SJCRH30 (cell line): ENCODE results near the gene MTUS2. TPM values are rescaled to one million over a fixed set of nuclear protein-coding genes. Genes with fewer than 3 reads are reported as not detected.

Experiments used
- DNase-seq, 2 experiments: peaks; one replicate each; pipeline ENCODE4 v3.0.0-alpha.2; 2015 to 2020
- H3K27ac ChIP-seq: fragments of 250-450 bp; sonication (Bioruptor Pico); 2 replicates; pipeline ENCODE4 v1.5.1; 2020; ENCODE audit warnings: mild to moderate bottlenecking, moderate library complexity
- H3K27me3 ChIP-seq: fragments of 250-450 bp; sonication (Bioruptor Pico); 2 replicates; pipeline ENCODE4 v1.5.1; 2020; ENCODE audit warnings: mild to moderate bottlenecking, moderate library complexity
- H3K36me3 ChIP-seq: fragments of 250-450 bp; sonication (Bioruptor Pico); 2 replicates; pipeline ENCODE4 v1.5.1; 2020; ENCODE audit warnings: mild to moderate bottlenecking, moderate library complexity
- H3K4me1 ChIP-seq: fragments of 250-450 bp; sonication (Bioruptor Pico); 2 replicates; pipeline ENCODE4 v1.5.1; 2020; ENCODE audit warnings: mild to moderate bottlenecking, moderate library complexity
- H3K4me3 ChIP-seq: fragments of 250-450 bp; sonication (Bioruptor Pico); 2 replicates; pipeline ENCODE4 v1.5.1; 2020; ENCODE audit warnings: mild to moderate bottlenecking, moderate library complexity
- H3K9me3 ChIP-seq: fragments of 250-450 bp; sonication (Bioruptor Pico); replicated peaks from 2 replicates; pipeline ENCODE4 v1.5.1; 2020; ENCODE audit warnings: mild to moderate bottlenecking, moderate library complexity
- total RNA-seq: library from RNA; depleted of rRNA; stranded (reverse); fragments of >200 nt; shearing (Covaris generic); gene quantifications from 2 replicates; pipeline ENCODE4 v1.2.3, GENCODE V29; 2014

MTUS2 gene
- total RNA-seq, 1 experiment from 2014 or later: 2.4 TPM

DNA sequence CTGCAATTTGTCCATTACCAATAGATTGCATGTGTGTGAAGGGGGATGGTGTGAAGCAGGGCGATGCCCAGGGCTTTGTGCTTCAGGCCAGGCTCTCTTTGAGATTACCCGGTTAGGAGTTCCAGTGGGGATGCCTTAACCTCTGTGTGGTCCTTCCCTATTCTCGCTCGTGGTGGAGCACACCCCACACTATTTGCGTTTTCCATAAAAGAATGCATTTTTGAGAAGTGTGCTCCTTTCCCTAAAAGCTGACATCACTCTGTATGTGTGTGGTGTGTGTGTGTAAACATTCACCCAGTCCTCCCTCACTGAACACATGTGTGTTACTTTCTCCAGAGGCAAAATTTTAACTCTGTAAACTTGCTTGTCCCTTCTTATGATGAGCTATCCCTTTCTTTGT is 467.1 kb downstream of the MTUS2 start:
- Histone ChIP-seq H3K4me3 (no peak overlapping the region), H3K4me1 (no peaks in the 10 kb centered on the region), H3K27ac (no peak overlapping the region)

GRCh38 chr13:29292045-29292444 is 471.9 kb downstream of the MTUS2 start:
- Histone ChIP-seq H3K9me3 (0 out of 2 replicates have a peak, but pooled peaks cover 3% of the 10 kb centered on the region), H3K4me1 (no peaks in the 10 kb centered on the region), H3K27ac (no peak overlapping the region), H3K36me3 (no peaks in the 10 kb centered on the region), H3K27me3 (no peaks in the 10 kb centered on the region), H3K4me3 (no peak overlapping the region)
- no peak for DNase-seq

More for the DNA sequence above, 467.1 kb downstream of the MTUS2 start:
- Histone ChIP-seq H3K36me3 (no peaks in the 10 kb centered on the region), H3K9me3 (no peaks in the 10 kb centered on the region), H3K27me3 (peaks cover 10% of the 10 kb centered on the region; the same call in 1 of the 2 replicates)
- DNase-seq: no peak

DNA sequence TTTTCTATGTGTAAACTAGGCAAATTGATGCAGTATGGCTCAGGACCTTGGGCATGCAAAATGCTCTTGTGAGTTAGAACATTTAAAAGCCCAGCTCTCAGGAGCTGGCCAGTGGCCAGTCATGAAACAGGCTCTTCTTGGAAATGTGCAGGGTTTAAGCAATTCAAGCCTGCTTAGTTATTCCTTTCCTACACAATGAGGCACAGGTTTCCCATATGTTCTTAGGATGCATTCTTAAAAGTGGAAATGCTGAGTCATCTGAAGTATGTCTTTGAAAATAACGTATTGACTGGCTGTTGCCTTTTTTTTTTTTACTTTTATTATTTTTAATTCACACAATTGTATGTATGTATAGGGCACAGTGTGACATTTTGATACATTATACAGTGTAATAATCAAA is 474.7 kb downstream of the MTUS2 start:
- Histone ChIP-seq H3K4me1 (no peaks in the 10 kb centered on the region), H3K36me3 (no peaks in the 10 kb centered on the region), H3K27ac (no peak overlapping the region), H3K4me3 (no peak overlapping the region), H3K27me3 (no peaks in the 10 kb centered on the region), H3K9me3 (0 out of 2 replicates have a peak, but pooled peaks cover 3% of the 10 kb centered on the region)
- DNase-seq: no peak

- no peaks in the 10 kb centered on the region for H3K36me3 ChIP-seq
- H3K4me3 ChIP-seq: no peak overlapping the region
- no peak overlapping the region for H3K27ac ChIP-seq
- peaks cover 4% of the 10 kb centered on the region; the same call in 1 of the 2 replicates for H3K9me3 ChIP-seq
- no peaks in the 10 kb centered on the region for H3K4me1 ChIP-seq
- H3K27me3 ChIP-seq: no peaks in the 10 kb centered on the region
- no peak for DNase-seq
Observed at GRCh38 chr13:29301027-29301426, 480.9 kb downstream of the MTUS2 start.

DNA sequence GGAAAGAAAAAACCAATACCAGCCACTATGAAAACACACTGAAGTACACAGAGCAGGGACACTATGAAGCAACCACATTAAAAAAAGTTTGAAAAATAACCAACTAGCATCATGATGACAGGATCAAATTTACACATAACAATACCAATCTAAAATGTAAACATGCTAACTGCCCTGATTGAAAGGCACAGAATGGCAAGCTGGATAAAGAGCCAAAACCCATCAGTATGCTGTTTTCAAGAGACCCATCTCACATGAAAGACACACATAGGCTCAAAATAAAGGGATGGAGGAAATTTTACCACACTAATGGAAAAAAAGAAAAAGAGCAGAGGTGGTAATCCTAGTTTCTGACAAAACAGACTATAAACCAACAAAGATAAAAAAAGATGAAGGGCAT is 484.0 kb downstream of the MTUS2 start:
- H3K27me3 ChIP-seq: no peaks in the 10 kb centered on the region
- no peaks in the 10 kb centered on the region for H3K36me3 ChIP-seq
- no peak overlapping the region for H3K4me3 ChIP-seq
- peaks cover 4% of the 10 kb centered on the region; the same call in 1 of the 2 replicates for H3K9me3 ChIP-seq
- no peak overlapping the region for H3K27ac ChIP-seq
- DNase-seq: no peak
- no peaks in the 10 kb centered on the region for H3K4me1 ChIP-seq

DNA sequence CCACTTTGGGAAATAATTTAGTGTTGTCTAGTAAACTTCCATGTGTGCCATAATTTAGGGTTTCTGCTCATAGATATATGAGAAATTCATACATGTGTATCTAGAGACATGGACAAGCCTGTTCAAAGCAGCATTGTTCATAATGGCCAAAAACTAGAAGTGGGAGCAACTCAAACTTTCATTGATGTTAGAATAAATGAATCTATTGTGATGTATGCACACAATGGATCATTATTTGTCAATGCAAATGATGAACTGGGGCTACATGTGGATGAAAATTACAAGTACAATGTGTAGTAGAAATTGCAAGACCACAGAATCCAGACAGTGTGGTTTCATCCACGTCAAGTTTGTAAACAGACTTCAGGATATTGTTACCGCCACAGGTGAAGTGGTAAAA is 490.7 kb downstream of the MTUS2 start:
- no peaks in the 10 kb centered on the region for H3K9me3 ChIP-seq
- H3K36me3 ChIP-seq: no peaks in the 10 kb centered on the region
- H3K27me3 ChIP-seq: no peaks in the 10 kb centered on the region
- H3K27ac ChIP-seq: no peak overlapping the region
- H3K4me3 ChIP-seq: no peak overlapping the region
- no peaks in the 10 kb centered on the region for H3K4me1 ChIP-seq
- DNase-seq: no peak

- H3K4me1 ChIP-seq: no peaks in the 10 kb centered on the region
- no peak overlapping the region for H3K27ac ChIP-seq
- no peak overlapping the region for H3K4me3 ChIP-seq
- peaks cover 4% of the 10 kb centered on the region; the same call in 1 of the 2 replicates for H3K27me3 ChIP-seq
- no peaks in the 10 kb centered on the region for H3K9me3 ChIP-seq
- no peak for DNase-seq
- no peaks in the 10 kb centered on the region for H3K36me3 ChIP-seq
Observed at GRCh38 chr13:29315847-29316246, 495.7 kb downstream of the MTUS2 start.

DNA sequence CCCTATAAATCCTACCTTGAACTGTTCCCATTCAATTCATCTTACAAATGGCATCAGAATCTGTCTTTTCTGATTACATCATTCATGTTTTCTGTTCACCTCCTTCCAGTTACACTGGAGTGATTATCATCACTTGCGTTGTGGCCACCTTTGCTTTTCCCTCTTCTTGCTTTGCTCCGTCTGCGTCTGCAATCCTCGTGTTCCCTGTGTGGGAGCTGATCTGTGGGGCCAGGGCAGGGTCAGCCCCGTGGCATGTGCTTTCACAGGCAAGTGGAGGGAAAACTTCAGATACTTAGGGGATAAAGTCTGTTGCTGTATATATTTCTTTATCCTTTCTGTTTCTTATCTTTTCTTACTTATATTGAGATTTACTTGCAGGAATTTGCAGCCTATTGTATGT is 497.7 kb downstream of the MTUS2 start:
- Histone ChIP-seq H3K27ac (no peak overlapping the region), H3K27me3 (peaks cover 4% of the 10 kb centered on the region; the same call in 1 of the 2 replicates), H3K4me3 (no peak overlapping the region), H3K36me3 (no peaks in the 10 kb centered on the region), H3K4me1 (no peaks in the 10 kb centered on the region), H3K9me3 (no peaks in the 10 kb centered on the region)
- DNase-seq: no peak

- Histone ChIP-seq H3K27ac (no peak overlapping the region), H3K4me3 (no peak overlapping the region), H3K27me3 (peaks cover 4% of the 10 kb centered on the region; the same call in 1 of the 2 replicates), H3K36me3 (no peaks in the 10 kb centered on the region), H3K4me1 (no peaks in the 10 kb centered on the region), H3K9me3 (no peaks in the 10 kb centered on the region)
- no peak for DNase-seq
Observed at GRCh38 chr13:29318741-29319140, 498.6 kb downstream of the MTUS2 start.

- Histone ChIP-seq H3K4me3 (no peak overlapping the region), H3K4me1 (no peaks in the 10 kb centered on the region), H3K36me3 (no peaks in the 10 kb centered on the region), H3K27ac (no peak overlapping the region), H3K27me3 (peaks cover 4% of the 10 kb centered on the region; the same call in 1 of the 2 replicates), H3K9me3 (no peaks in the 10 kb centered on the region)
- no peak for DNase-seq
Observed at GRCh38 chr13:29319451-29319850, 499.3 kb downstream of the MTUS2 start.

DNA sequence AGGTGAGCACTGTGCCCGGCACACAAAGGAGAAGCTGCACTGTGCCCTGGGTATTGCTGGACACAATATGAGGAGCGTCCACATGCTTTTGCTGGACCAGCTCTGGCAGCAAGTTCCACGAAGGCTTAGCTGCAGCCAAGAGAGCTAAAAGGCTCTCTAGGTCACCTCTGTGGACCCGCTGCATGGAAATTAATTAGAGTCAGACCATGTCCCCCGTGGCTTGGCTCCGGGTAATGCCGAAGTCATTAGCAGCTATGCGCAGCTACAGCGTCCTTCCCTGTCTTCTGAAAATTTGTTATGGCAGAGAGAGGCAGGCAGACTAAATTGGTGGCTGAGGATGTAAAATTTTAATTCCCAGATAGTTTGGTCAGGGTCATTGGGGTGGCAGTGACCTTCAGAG is 503.8 kb downstream of the MTUS2 start:
- H3K4me1 ChIP-seq: no peaks in the 10 kb centered on the region
- no peak overlapping the region for H3K4me3 ChIP-seq
- H3K36me3 ChIP-seq: no peaks in the 10 kb centered on the region
- no peak for DNase-seq
- peaks cover under 1% of the 10 kb centered on the region; the same call in 1 of the 2 replicates for H3K27me3 ChIP-seq
- no peaks in the 10 kb centered on the region for H3K9me3 ChIP-seq
- no peak overlapping the region for H3K27ac ChIP-seq

DNA sequence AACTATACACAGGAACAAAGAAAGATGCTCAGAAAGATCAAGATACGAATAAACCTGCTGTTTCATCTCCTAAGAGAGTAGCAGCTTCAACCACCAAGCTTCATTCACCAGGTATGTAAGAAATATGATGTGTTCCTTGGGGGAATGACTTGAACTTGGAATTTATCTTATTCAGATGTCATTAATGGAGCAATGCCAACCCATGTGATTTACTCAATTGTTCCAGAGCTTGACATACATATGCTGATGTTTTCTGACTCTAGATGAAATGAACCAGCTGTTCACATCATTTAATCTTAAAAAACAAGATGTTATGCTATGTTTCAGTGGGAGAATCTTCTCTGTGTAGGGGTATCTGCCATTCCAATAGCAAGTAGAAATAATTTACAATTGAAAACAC is 504.5 kb downstream of the MTUS2 start:
- DNase-seq: peak in 1 of 2 experiments; percentile 11
- no peaks in the 10 kb centered on the region for H3K27me3 ChIP-seq
- H3K27ac ChIP-seq: no peak overlapping the region
- H3K9me3 ChIP-seq: no peaks in the 10 kb centered on the region
- no peak overlapping the region for H3K4me3 ChIP-seq
- no peaks in the 10 kb centered on the region for H3K36me3 ChIP-seq
- no peaks in the 10 kb centered on the region for H3K4me1 ChIP-seq

DNA sequence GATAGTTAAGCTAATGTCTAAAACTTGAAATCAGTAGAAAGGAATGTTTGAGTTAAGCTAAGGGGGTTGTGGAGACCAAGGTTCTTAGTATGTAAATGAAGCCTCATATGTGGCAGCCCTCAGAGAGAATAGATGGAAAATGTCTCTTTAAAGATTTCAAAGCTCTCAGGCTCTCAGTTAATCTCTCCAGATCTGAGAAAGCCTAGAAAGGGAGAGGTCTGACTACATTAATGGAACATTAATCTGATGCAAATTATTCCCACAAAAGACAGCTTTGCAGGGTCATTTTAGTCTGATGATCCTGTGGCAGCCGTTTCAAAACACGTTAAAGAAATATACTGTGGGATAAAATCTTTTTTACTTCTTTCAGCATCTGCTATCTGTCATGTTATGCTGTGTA is 508.4 kb downstream of the MTUS2 start:
- no peak for DNase-seq
- no peaks in the 10 kb centered on the region for H3K36me3 ChIP-seq
- no peaks in the 10 kb centered on the region for H3K9me3 ChIP-seq
- H3K27ac ChIP-seq: no peak overlapping the region
- no peak overlapping the region for H3K4me3 ChIP-seq
- H3K4me1 ChIP-seq: no peaks in the 10 kb centered on the region
- H3K27me3 ChIP-seq: no peaks in the 10 kb centered on the region

DNA sequence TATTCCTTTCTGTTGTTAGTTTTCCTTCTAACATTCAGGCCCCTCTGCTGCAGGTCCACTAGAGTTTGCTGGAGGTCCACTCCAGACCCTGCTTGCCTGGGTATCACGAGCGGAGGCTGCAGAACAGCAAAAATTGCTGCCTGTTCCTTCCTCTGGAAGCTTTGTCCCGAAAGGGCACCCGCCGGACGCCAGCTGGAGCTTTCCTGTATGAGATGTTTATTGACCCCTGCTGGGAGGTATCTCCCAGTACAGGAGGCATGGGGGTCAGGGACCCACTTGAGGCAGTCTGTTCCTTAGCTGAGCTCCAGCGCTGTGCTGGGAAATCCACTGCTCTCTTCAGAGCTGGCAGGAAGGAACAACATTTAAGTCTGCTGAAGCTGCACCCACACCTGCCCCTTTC is 516.2 kb downstream of the MTUS2 start:
- Histone ChIP-seq H3K4me3 (no peak overlapping the region), H3K4me1 (no peaks in the 10 kb centered on the region), H3K27me3 (no peaks in the 10 kb centered on the region), H3K27ac (no peak overlapping the region), H3K36me3 (no peaks in the 10 kb centered on the region), H3K9me3 (0 out of 2 replicates have a peak, but pooled peaks cover 6% of the 10 kb centered on the region)
- DNase-seq: no peak

DNA sequence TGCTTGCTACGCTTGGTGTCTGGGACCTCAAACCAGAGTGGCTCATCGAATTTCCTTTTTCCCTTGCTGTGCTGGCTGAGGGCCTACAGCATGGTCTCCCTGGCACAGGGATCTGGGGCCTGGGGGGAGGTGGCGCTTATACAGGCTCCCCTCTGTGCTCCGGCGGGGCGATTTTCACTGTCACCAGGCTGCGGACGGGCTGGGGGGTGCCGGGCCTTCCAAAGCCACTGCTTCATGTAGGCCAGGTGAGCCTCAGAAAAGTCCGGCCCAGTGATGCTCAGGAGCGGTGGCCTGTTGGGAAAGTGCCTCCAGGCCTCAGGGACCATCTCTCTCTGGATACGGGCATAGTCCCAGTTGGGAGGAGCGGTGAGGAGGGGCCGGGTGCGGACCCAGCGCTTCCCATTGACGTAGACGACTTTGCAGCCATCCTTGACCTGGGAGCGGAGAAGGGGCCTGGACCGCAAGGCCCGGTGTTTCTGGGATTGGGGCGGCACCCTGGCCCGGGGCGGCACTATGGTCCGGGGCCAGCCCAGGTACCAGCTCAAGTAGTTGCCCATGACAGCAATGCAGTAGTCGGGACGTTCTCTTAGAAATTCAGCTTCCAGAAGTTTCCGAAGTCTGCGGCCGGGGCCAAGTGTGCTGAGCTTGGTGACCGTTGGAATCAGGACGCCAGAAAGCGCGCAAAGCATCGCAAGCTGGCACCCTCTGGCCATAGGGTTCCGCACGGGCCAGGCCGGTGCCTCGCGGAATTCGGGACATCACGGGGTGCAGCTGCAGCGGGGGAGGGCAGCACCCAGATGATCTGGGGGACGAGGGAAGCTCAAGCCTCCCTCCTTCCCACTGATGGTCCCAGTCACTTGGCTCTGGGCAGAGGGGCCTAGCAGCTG is 519.5 kb downstream of the MTUS2 start:
- H3K9me3 ChIP-seq: 0 out of 2 replicates have a peak, but pooled peaks cover 6% of the 10 kb centered on the region
- H3K4me1 ChIP-seq: no peaks in the 10 kb centered on the region
- no peak overlapping the region for H3K4me3 ChIP-seq
- no peaks in the 10 kb centered on the region for H3K27me3 ChIP-seq
- H3K27ac ChIP-seq: no peak overlapping the region
- no peak for DNase-seq
- H3K36me3 ChIP-seq: no peaks in the 10 kb centered on the region
